Neural progenitor cell (in vitro differentiated cells): ENCODE results near the gene ARAP3. TPM values are rescaled to one million over a fixed set of nuclear protein-coding genes. Genes with fewer than 3 reads are reported as not detected.

Source experiments
- DNase-seq: peaks from one replicate; pipeline ENCODE4 v3.0.0-alpha.2; 2016; ENCODE audit warnings: low spot score
- H2AFZ ChIP-seq: fragments of 200-600 bp; sonication (generic); replicated peaks from 2 replicates; pipeline ENCODE4 v1.6.1; 2016; ENCODE audit warnings: antibody characterized with exemption
- H3F3A ChIP-seq: fragments of 200-600 bp; sonication (generic); 2 replicates; pipeline ENCODE4 v1.6.1; 2016; ENCODE audit warnings: antibody characterized with exemption, low read depth
- H3K27ac ChIP-seq: fragments of 200-600 bp; sonication (generic); 2 replicates; pipeline ENCODE4 v1.5.1; 2016; ENCODE audit warnings: mild to moderate bottlenecking
- H3K27me3 ChIP-seq: fragments of 200-600 bp; sonication (generic); 2 replicates; pipeline ENCODE4 v1.6.1; 2016; ENCODE audit warnings: mild to moderate bottlenecking, moderate library complexity
- H3K36me3 ChIP-seq: fragments of 200-600 bp; sonication (generic); 2 replicates; pipeline ENCODE4 v1.5.1; 2016
- H3K4me1 ChIP-seq: fragments of 200-600 bp; sonication (generic); 2 replicates; pipeline ENCODE4 v1.6.1; 2016; ENCODE audit warnings: mixed run types
- H3K4me2 ChIP-seq: fragments of 200-600 bp; sonication (generic); 2 replicates; pipeline ENCODE4 v1.6.1; 2016
- H3K4me3 ChIP-seq: fragments of 200-600 bp; sonication (generic); 2 replicates; pipeline ENCODE4 v1.5.1; 2016
- H3K79me2 ChIP-seq: fragments of 200-600 bp; sonication (generic); 2 replicates; pipeline ENCODE4 v1.6.1; 2016; ENCODE audit warnings: low read depth
- H3K9ac ChIP-seq: fragments of 200-600 bp; sonication (generic); 2 replicates; pipeline ENCODE4 v1.6.1; 2016
- H3K9me3 ChIP-seq: fragments of 200-600 bp; sonication (generic); 2 replicates; pipeline ENCODE4 v1.5.1; 2016; ENCODE audit warnings: low read depth
- H4K20me1 ChIP-seq: fragments of 200-600 bp; sonication (generic); 2 replicates; pipeline ENCODE4 v1.6.1; 2016; ENCODE audit warnings: low read depth
- H3K27ac Mint-ChIP-seq: 3 replicates; pipeline ENCODE4 v1.8.0; 2021; ENCODE audit warnings: mixed read lengths
- H3K27me3 Mint-ChIP-seq: 2 replicates; pipeline ENCODE4 v1.8.0; 2022; ENCODE audit warnings: low read depth, mild to moderate bottlenecking, inconsistent platforms, moderate library complexity, mixed read lengths; ENCODE audit not compliant: insufficient read depth
- H3K36me3 Mint-ChIP-seq: 3 replicates; pipeline ENCODE4 v1.8.0; 2021; ENCODE audit warnings: mixed read lengths
- H3K4me1 Mint-ChIP-seq: 3 replicates; pipeline ENCODE4 v1.8.0; 2021; ENCODE audit warnings: mixed read lengths
- H3K4me3 Mint-ChIP-seq: 3 replicates; pipeline ENCODE4 v1.8.0; 2021; ENCODE audit warnings: mild to moderate bottlenecking, moderate library complexity, mixed read lengths
- H3K9me3 Mint-ChIP-seq: 3 replicates; pipeline ENCODE4 v1.8.0; 2020; ENCODE audit warnings: mixed read lengths
- CTCF ChIP-seq: fragments of 200-600 bp; sonication (generic); IDR thresholded peaks from 2 replicates; pipeline ENCODE4 v1.5.1; 2017; ENCODE audit warnings: antibody characterized with exemption, mild to moderate bottlenecking
- EZH2 ChIP-seq: fragments of 200-600 bp; sonication (generic); IDR thresholded peaks from 2 replicates; pipeline ENCODE4 v1.6.1; 2017; ENCODE audit warnings: antibody characterized with exemption, mild to moderate bottlenecking, moderate library complexity
- EZH2phosphoT487 ChIP-seq: fragments of 200-600 bp; sonication (generic); IDR thresholded peaks from 2 replicates; pipeline ENCODE4 v1.6.1; 2017; ENCODE audit warnings: antibody characterized with exemption
- total RNA-seq: library from RNA; depleted of rRNA; stranded (reverse); fragments of >200 nt; gene quantifications from 2 replicates; pipeline ENCODE4 v1.2.3, GENCODE V29; 2015; ENCODE audit warnings: low replicate concordance

Gene ARAP3
- total RNA-seq, 1 donor from 2014 or later = 7.6 TPM

- H3K27ac ChIP-seq = no peak overlapping the region
- no peak overlapping the region for H3K9ac ChIP-seq
- H3K9me3 Mint-ChIP-seq = no peaks in the 10 kb centered on the region
- no peaks in the 10 kb centered on the region for H3K36me3 Mint-ChIP-seq
- no peaks in the 10 kb centered on the region for H3K79me2 ChIP-seq
- peak overlapping the region; percentile 52 for H3K4me3 ChIP-seq
- H3F3A ChIP-seq = peaks cover 6% of the 10 kb centered on the region
- DNase-seq = peak; percentile 21
- no peak overlapping the region for H2AFZ ChIP-seq
- H3K9me3 ChIP-seq = no peaks in the 10 kb centered on the region
- H3K27me3 Mint-ChIP-seq = peaks cover 3% of the 10 kb centered on the region
- no peak overlapping the region for H3K4me3 Mint-ChIP-seq
- TF ChIP-seq CTCF = no peak
- TF ChIP-seq EZH2 = peak; percentile 1
- peak; percentile 32 for TF ChIP-seq EZH2phosphoT487
- H4K20me1 ChIP-seq = no peaks in the 10 kb centered on the region
- peak overlapping the region; percentile 99 for H3K4me2 ChIP-seq
- H3K27me3 ChIP-seq = peaks cover 59% of the 10 kb centered on the region
- peaks cover 12% of the 10 kb centered on the region for H3K4me1 Mint-ChIP-seq
- H3K36me3 ChIP-seq = no peaks in the 10 kb centered on the region
- peaks cover 8% of the 10 kb centered on the region for H3K4me1 ChIP-seq
- H3K27ac Mint-ChIP-seq = no peak overlapping the region
Measured at GRCh38 chr5:141703133-141703561, 21.1 kb upstream of the ARAP3 start.

GRCh38 chr5:141701360-141702119, 19.5 kb upstream of the ARAP3 start:
- Histone ChIP-seq H3K4me3 (peak overlapping the region; percentile 52), H2AFZ (no peak overlapping the region), H3K27me3 (peaks cover 59% of the 10 kb centered on the region), H3K9me3 (no peaks in the 10 kb centered on the region), H3K4me2 (peak overlapping the region; percentile 99), H3K36me3 (no peaks in the 10 kb centered on the region), H3F3A (peaks cover 6% of the 10 kb centered on the region), H3K27ac (no peak overlapping the region), H4K20me1 (no peaks in the 10 kb centered on the region), H3K4me1 (peaks cover 8% of the 10 kb centered on the region), H3K79me2 (no peaks in the 10 kb centered on the region), H3K9ac (no peak overlapping the region)
- Mint-ChIP-seq H3K4me3 (no peak overlapping the region), H3K27ac (no peak overlapping the region), H3K36me3 (no peaks in the 10 kb centered on the region), H3K4me1 (peaks cover 12% of the 10 kb centered on the region), H3K27me3 (peaks cover 3% of the 10 kb centered on the region), H3K9me3 (no peaks in the 10 kb centered on the region)
- TF ChIP-seq EZH2 (no peak), EZH2phosphoT487 (no peak), CTCF (no peak)
- DNase-seq = no peak

GRCh38 chr5:141697586-141697985, 15.6 kb upstream of the ARAP3 start:
- peaks cover 12% of the 10 kb centered on the region for H3K27me3 Mint-ChIP-seq
- no peak overlapping the region for H2AFZ ChIP-seq

More at GRCh38 chr5:141697586-141697985, 15.6 kb upstream of the ARAP3 start:
- no peak for DNase-seq
- peaks cover 28% of the 10 kb centered on the region for H3K27me3 ChIP-seq
- H3K36me3 ChIP-seq = no peaks in the 10 kb centered on the region
- no peak overlapping the region for H3K27ac ChIP-seq
- no peak overlapping the region for H3K4me3 ChIP-seq
- Mint-ChIP-seq H3K9me3 (no peaks in the 10 kb centered on the region), H3K4me3 (no peak overlapping the region), H3K27ac (no peak overlapping the region), H3K4me1 (peaks cover 23% of the 10 kb centered on the region), H3K36me3 (no peaks in the 10 kb centered on the region)
- H4K20me1 ChIP-seq = no peaks in the 10 kb centered on the region
- H3K9me3 ChIP-seq = no peaks in the 10 kb centered on the region
- H3F3A ChIP-seq = peaks cover 12% of the 10 kb centered on the region
- TF ChIP-seq EZH2 (no peak), CTCF (no peak), EZH2phosphoT487 (no peak)
- no peaks in the 10 kb centered on the region for H3K79me2 ChIP-seq
- H3K9ac ChIP-seq = no peak overlapping the region
- H3K4me1 ChIP-seq = peaks cover 13% of the 10 kb centered on the region
- no peak overlapping the region for H3K4me2 ChIP-seq
